ENCODE data around the gene CAB39. TPM values are rescaled to one million over a fixed set of nuclear protein-coding genes. Genes with fewer than 3 reads are reported as not detected.

CAB39 gene
- total and polyA plus RNA-seq, 2 donors = 49.2 to 53.2 TPM

GRCh38 chr2:230764346-230764745, 51.7 kb downstream of the CAB39 start:
- 100% methylated on average over 1 of the region's 1 CpG for WGBS
- H3K4me1 ChIP-seq (ENCODE audit: control insufficient read depth in 2 of 2, insufficient read depth in 2 of 2, low read length in 2 of 2) = no peaks in the 10 kb centered on the region
- no peak for DNase-seq (ENCODE audit: low read depth in 6 of 9, low spot score in 9 of 9)

GRCh38 chr2:230765611-230766300, 53.1 kb downstream of the CAB39 start:
- 97% methylated on average over 4 of the region's 4 CpGs for WGBS
- Histone ChIP-seq H3K36me3 (ENCODE audit: control insufficient read depth in 2 of 2, insufficient read depth in 2 of 2, low read length in 1 of 2) (peaks cover 10 to 27% of the 10 kb centered on the region in 2 donors), H3K4me1 (ENCODE audit: control insufficient read depth in 2 of 2, insufficient read depth in 2 of 2, low read length in 2 of 2) (no peaks in the 10 kb centered on the region), H3K9me3 (ENCODE audit: control insufficient read depth in 2 of 2, insufficient read depth in 1 of 2, low read length in 1 of 2) (no peaks in the 10 kb centered on the region), H3K27me3 (ENCODE audit: control insufficient read depth in 2 of 2, insufficient read depth in 1 of 2, low read length in 1 of 2) (no peaks in the 10 kb centered on the region), H3K4me3 (ENCODE audit: low read length in 2 of 2) (no peak overlapping the region), H3K27ac (ENCODE audit: low read depth in 1 of 2, low read length in 1 of 2) (no peak overlapping the region)
- DNase-seq (ENCODE audit: low read depth in 6 of 9, low spot score in 9 of 9) = no peak

More at GRCh38 chr2:230764346-230764745, 51.7 kb downstream of the CAB39 start:
- Histone ChIP-seq H3K4me3 (ENCODE audit: low read length in 2 of 2) (no peak overlapping the region), H3K9me3 (ENCODE audit: control insufficient read depth in 2 of 2, insufficient read depth in 1 of 2, low read length in 1 of 2) (no peaks in the 10 kb centered on the region), H3K27ac (ENCODE audit: low read depth in 1 of 2, low read length in 1 of 2) (no peak overlapping the region), H3K36me3 (ENCODE audit: control insufficient read depth in 2 of 2, insufficient read depth in 2 of 2, low read length in 1 of 2) (peaks cover 10 to 32% of the 10 kb centered on the region in 2 donors), H3K27me3 (ENCODE audit: control insufficient read depth in 2 of 2, insufficient read depth in 1 of 2, low read length in 1 of 2) (no peaks in the 10 kb centered on the region)

GRCh38 chr2:230767862-230768388, 55.3 kb downstream of the CAB39 start:
- Histone ChIP-seq H3K27me3 (ENCODE audit: control insufficient read depth in 2 of 2, insufficient read depth in 1 of 2, low read length in 1 of 2) (no peaks in the 10 kb centered on the region), H3K27ac (ENCODE audit: low read depth in 1 of 2, low read length in 1 of 2) (no peak overlapping the region), H3K9me3 (ENCODE audit: control insufficient read depth in 2 of 2, insufficient read depth in 1 of 2, low read length in 1 of 2) (no peaks in the 10 kb centered on the region), H3K4me3 (ENCODE audit: low read length in 2 of 2) (no peak overlapping the region), H3K36me3 (ENCODE audit: control insufficient read depth in 2 of 2, insufficient read depth in 2 of 2, low read length in 1 of 2) (peaks cover 3 to 12% of the 10 kb centered on the region in 2 donors), H3K4me1 (ENCODE audit: control insufficient read depth in 2 of 2, insufficient read depth in 2 of 2, low read length in 2 of 2) (no peaks in the 10 kb centered on the region)
- 94% methylated on average over 2 of the region's 2 CpGs for WGBS
- DNase-seq (ENCODE audit: low read depth in 6 of 9, low spot score in 9 of 9) = no peak

GRCh38 chr2:230770804-230771203, 58.2 kb downstream of the CAB39 start:
- no peaks in the 10 kb centered on the region for H3K27me3 ChIP-seq (ENCODE audit: control insufficient read depth in 2 of 2, insufficient read depth in 1 of 2, low read length in 1 of 2)
- WGBS = 79% methylated on average over 3 of the region's 3 CpGs
- peaks cover 3 to 8% of the 10 kb centered on the region in 2 donors for H3K36me3 ChIP-seq (ENCODE audit: control insufficient read depth in 2 of 2, insufficient read depth in 2 of 2, low read length in 1 of 2)
- no peak overlapping the region for H3K4me3 ChIP-seq (ENCODE audit: low read length in 2 of 2)
- H3K27ac ChIP-seq (ENCODE audit: low read depth in 1 of 2, low read length in 1 of 2) = no peak overlapping the region
- no peak for DNase-seq (ENCODE audit: low read depth in 6 of 9, low spot score in 9 of 9)
- H3K4me1 ChIP-seq (ENCODE audit: control insufficient read depth in 2 of 2, insufficient read depth in 2 of 2, low read length in 2 of 2) = peaks cover 4% of the 10 kb centered on the region in 2 donors
- no peaks in the 10 kb centered on the region for H3K9me3 ChIP-seq (ENCODE audit: control insufficient read depth in 2 of 2, insufficient read depth in 1 of 2, low read length in 1 of 2)

- H3K4me1 ChIP-seq (ENCODE audit: control insufficient read depth in 2 of 2, insufficient read depth in 2 of 2, low read length in 2 of 2) = peaks cover 4% of the 10 kb centered on the region in 2 donors
- 100% methylated on average over 2 of the region's 2 CpGs for WGBS
These were observed 59.5 kb downstream of the CAB39 start for GRCh38 chr2:230772156-230772555.

GRCh38 chr2:230773039-230773773, 60.6 kb downstream of the CAB39 start:
- peaks cover 4% of the 10 kb centered on the region in 2 donors for H3K4me1 ChIP-seq (ENCODE audit: control insufficient read depth in 2 of 2, insufficient read depth in 2 of 2, low read length in 2 of 2)
- H3K9me3 ChIP-seq (ENCODE audit: control insufficient read depth in 2 of 2, insufficient read depth in 1 of 2, low read length in 1 of 2) = no peaks in the 10 kb centered on the region
- H3K27ac ChIP-seq (ENCODE audit: low read depth in 1 of 2, low read length in 1 of 2) = no peak overlapping the region
- peaks cover 0 to 10% of the 10 kb centered on the region in 2 donors for H3K36me3 ChIP-seq (ENCODE audit: control insufficient read depth in 2 of 2, insufficient read depth in 2 of 2, low read length in 1 of 2)
- 74% methylated on average over 4 of the region's 4 CpGs for WGBS
- H3K27me3 ChIP-seq (ENCODE audit: control insufficient read depth in 2 of 2, insufficient read depth in 1 of 2, low read length in 1 of 2) = no peaks in the 10 kb centered on the region
- H3K4me3 ChIP-seq (ENCODE audit: low read length in 2 of 2) = no peak overlapping the region
- DNase-seq (ENCODE audit: low read depth in 6 of 9, low spot score in 9 of 9) = peak in 7 of 9 donors; percentile 7 to 75 (median 42)

More at GRCh38 chr2:230772156-230772555, 59.5 kb downstream of the CAB39 start:
- H3K27me3 ChIP-seq (ENCODE audit: control insufficient read depth in 2 of 2, insufficient read depth in 1 of 2, low read length in 1 of 2) = no peaks in the 10 kb centered on the region
- H3K36me3 ChIP-seq (ENCODE audit: control insufficient read depth in 2 of 2, insufficient read depth in 2 of 2, low read length in 1 of 2) = peaks cover 0 to 8% of the 10 kb centered on the region in 2 donors
- H3K9me3 ChIP-seq (ENCODE audit: control insufficient read depth in 2 of 2, insufficient read depth in 1 of 2, low read length in 1 of 2) = no peaks in the 10 kb centered on the region
- no peak for DNase-seq (ENCODE audit: low read depth in 6 of 9, low spot score in 9 of 9)
- H3K27ac ChIP-seq (ENCODE audit: low read depth in 1 of 2, low read length in 1 of 2) = no peak overlapping the region
- H3K4me3 ChIP-seq (ENCODE audit: low read length in 2 of 2) = no peak overlapping the region

- Histone ChIP-seq H3K4me1 (ENCODE audit: control insufficient read depth in 2 of 2, insufficient read depth in 2 of 2, low read length in 2 of 2) (peaks cover 4% of the 10 kb centered on the region in 2 donors), H3K27ac (ENCODE audit: low read depth in 1 of 2, low read length in 1 of 2) (no peak overlapping the region), H3K9me3 (ENCODE audit: control insufficient read depth in 2 of 2, insufficient read depth in 1 of 2, low read length in 1 of 2) (no peaks in the 10 kb centered on the region), H3K4me3 (ENCODE audit: low read length in 2 of 2) (no peak overlapping the region), H3K27me3 (ENCODE audit: control insufficient read depth in 2 of 2, insufficient read depth in 1 of 2, low read length in 1 of 2) (no peaks in the 10 kb centered on the region), H3K36me3 (ENCODE audit: control insufficient read depth in 2 of 2, insufficient read depth in 2 of 2, low read length in 1 of 2) (peaks cover 0 to 11% of the 10 kb centered on the region in 2 donors)
- DNase-seq (ENCODE audit: low read depth in 6 of 9, low spot score in 9 of 9) = no peak
- 97% methylated on average over 4 of the region's 4 CpGs for WGBS
These were observed 61.8 kb downstream of the CAB39 start for GRCh38 chr2:230774348-230774951.

GRCh38 chr2:230775737-230776136, 63.1 kb downstream of the CAB39 start:
- no peak overlapping the region for H3K27ac ChIP-seq (ENCODE audit: low read depth in 1 of 2, low read length in 1 of 2)
- DNase-seq (ENCODE audit: low read depth in 6 of 9, low spot score in 9 of 9) = no peak
- no peaks in the 10 kb centered on the region for H3K9me3 ChIP-seq (ENCODE audit: control insufficient read depth in 2 of 2, insufficient read depth in 1 of 2, low read length in 1 of 2)
- H3K27me3 ChIP-seq (ENCODE audit: control insufficient read depth in 2 of 2, insufficient read depth in 1 of 2, low read length in 1 of 2) = no peaks in the 10 kb centered on the region
- peaks cover 4% of the 10 kb centered on the region in 2 donors for H3K4me1 ChIP-seq (ENCODE audit: control insufficient read depth in 2 of 2, insufficient read depth in 2 of 2, low read length in 2 of 2)
- no peak overlapping the region for H3K4me3 ChIP-seq (ENCODE audit: low read length in 2 of 2)
- H3K36me3 ChIP-seq (ENCODE audit: control insufficient read depth in 2 of 2, insufficient read depth in 2 of 2, low read length in 1 of 2) = peaks cover 0 to 11% of the 10 kb centered on the region in 2 donors
- 97% methylated on average over 4 of the region's 4 CpGs for WGBS

- no peak overlapping the region for H3K4me3 ChIP-seq (ENCODE audit: low read length in 2 of 2)
- H3K27me3 ChIP-seq (ENCODE audit: control insufficient read depth in 2 of 2, insufficient read depth in 1 of 2, low read length in 1 of 2) = no peaks in the 10 kb centered on the region
- WGBS = 65% methylated on average over 3 of the region's 3 CpGs
- H3K9me3 ChIP-seq (ENCODE audit: control insufficient read depth in 2 of 2, insufficient read depth in 1 of 2, low read length in 1 of 2) = no peaks in the 10 kb centered on the region
- peaks cover 4 to 7% of the 10 kb centered on the region in 2 donors for H3K4me1 ChIP-seq (ENCODE audit: control insufficient read depth in 2 of 2, insufficient read depth in 2 of 2, low read length in 2 of 2)
- no peak for DNase-seq (ENCODE audit: low read depth in 6 of 9, low spot score in 9 of 9)
- H3K36me3 ChIP-seq (ENCODE audit: control insufficient read depth in 2 of 2, insufficient read depth in 2 of 2, low read length in 1 of 2) = peaks cover 0 to 11% of the 10 kb centered on the region in 2 donors
- H3K27ac ChIP-seq (ENCODE audit: low read depth in 1 of 2, low read length in 1 of 2) = no peak overlapping the region
These were observed 65.1 kb downstream of the CAB39 start for GRCh38 chr2:230777721-230778120.

Measured in thymus (tissue), 11 donors.